Gastroesophageal sphincter (tissue), 4 donors: ENCODE results near the gene SMG6. TPM values are rescaled to one million over a fixed set of nuclear protein-coding genes. Genes with fewer than 3 reads are reported as not detected.

Experiments used
- ATAC-seq: fragments of 150-250 bp; one replicate; pipeline ENCODE4 v1.9.1; 2016; ENCODE audit warnings: mild to moderate bottlenecking, moderate library complexity
- H3K27ac ChIP-seq, 4 donors: fragments of 200-600 bp; sonication (generic) in 3 of 4; 1 replicate in 3 of 4; 2 replicates in 1 of 4; pipeline ENCODE4 v1.5.1; 2016 to 2019
- H3K27me3 ChIP-seq: fragments of 200-600 bp; sonication (generic); one replicate; pipeline ENCODE4 v1.5.1; 2019
- H3K36me3 ChIP-seq, 2 donors: fragments of 200-600 bp; sonication (generic); one replicate each; pipeline ENCODE4 v1.5.1; 2019; ENCODE audit warnings: control low read depth in 1 of 2
- H3K4me1 ChIP-seq, 3 donors: fragments of 200-600 bp; sonication (generic); 1 replicate in 2 of 3; 2 replicates in 1 of 3; pipeline ENCODE4 v1.5.1; 2016 to 2019; ENCODE audit warnings: control low read depth in 2 of 3
- H3K4me3 ChIP-seq, 2 donors: fragments of 200-600 bp; sonication (generic); one replicate each; pipeline ENCODE4 v1.5.1; 2019; ENCODE audit warnings: mild to moderate bottlenecking in 1 of 2, moderate library complexity in 1 of 2
- H3K9me3 ChIP-seq, 3 donors: fragments of 200-600 bp; sonication (generic); one replicate each; pipeline ENCODE4 v1.5.1; 2017 to 2019; ENCODE audit warnings: control low read depth in 2 of 3
- CTCF ChIP-seq, 4 experiments: fragments of 200-600 bp in 2 of 4; fragments of 450-650 bp in 2 of 4; sonication (generic) in 1 of 4; IDR thresholded peaks; one replicate each; pipeline ENCODE4 v1.5.1; 2017 to 2019; ENCODE audit warnings: antibody characterized with exemption in 4 of 4, mild to moderate bottlenecking in 2 of 4, moderate library complexity in 2 of 4
- EP300 ChIP-seq: sonication (generic); formaldehyde crosslinking; IDR thresholded peaks from one replicate; pipeline ENCODE4 v1.6.1; 2017; ENCODE audit warnings: antibody characterized with exemption, mild to moderate bottlenecking
- POLR2A ChIP-seq, 2 donors: fragments of 450-650 bp; IDR thresholded peaks; one replicate each; pipeline ENCODE4 v1.6.1; 2017; ENCODE audit warnings: antibody characterized with exemption in 2 of 2, mild to moderate bottlenecking in 2 of 2, moderate library complexity in 1 of 2
- POLR2AphosphoS5 ChIP-seq: sonication (generic); formaldehyde crosslinking; IDR thresholded peaks from one replicate; pipeline ENCODE4 v1.6.1; 2017; ENCODE audit warnings: antibody characterized with exemption
- WGBS, 2 donors: methylation state at CpG; one replicate each; pipeline ENCODE4 v1.1.5; 2018; ENCODE audit warnings: low coverage in 1 of 2; 5-methylcytosine and 5-hydroxymethylcytosine counted together
- total RNA-seq, 4 donors: library from RNA; depleted of rRNA; stranded (reverse); fragments of >200 nt; gene quantifications; one replicate each; pipeline ENCODE4 v1.1.0, GENCODE V29; 2016

SMG6 gene
- total RNA-seq, 4 donors from 2014 or later = 27.2 to 75.5 (median 43.9) TPM

GRCh38 chr17:2240541-2240940, 63.0 kb downstream of the SMG6 start:
- Histone ChIP-seq H3K9me3 (no peaks in the 10 kb centered on the region), H3K27me3 (no peaks in the 10 kb centered on the region), H3K4me3 (no peak overlapping the region), H3K27ac (peak overlapping the region; percentile 68 to 83 (median 80)), H3K4me1 (peaks cover 21 to 71% (median 31%) of the 10 kb centered on the region in 3 donors), H3K36me3 (peaks cover 0 to 20% of the 10 kb centered on the region in 2 donors)
- ATAC-seq = peak; percentile 8
- WGBS, 2 donors = 49 to 66% methylated on average over 11 to 12 of the region's 13 CpGs
- no peak for TF ChIP-seq POLR2AphosphoS5

GRCh38 chr17:2239882-2240430, 63.6 kb downstream of the SMG6 start:
- H3K9me3 ChIP-seq = no peaks in the 10 kb centered on the region
- no peaks in the 10 kb centered on the region for H3K27me3 ChIP-seq
- peaks cover 21 to 71% (median 29%) of the 10 kb centered on the region in 3 donors for H3K4me1 ChIP-seq
- WGBS, 2 donors = 28 to 44% methylated on average over 7 of the region's 10 CpGs
- H3K36me3 ChIP-seq = peaks cover 0 to 26% of the 10 kb centered on the region in 2 donors
- ATAC-seq = peak; percentile 49
- peak overlapping the region; percentile 68 to 83 (median 80) for H3K27ac ChIP-seq
- no peak overlapping the region for H3K4me3 ChIP-seq
- no peak for TF ChIP-seq POLR2A (IDR thresholded peaks at IDR 0.05)
- peak; percentile 25 for TF ChIP-seq POLR2AphosphoS5
- TF ChIP-seq EP300 = no peak
- TF ChIP-seq CTCF (IDR thresholded peaks at IDR 0.05) = peak in 1 of 4 experiments; percentile 3

- peaks cover 17 to 68% (median 28%) of the 10 kb centered on the region in 3 donors for H3K4me1 ChIP-seq
- no peaks in the 10 kb centered on the region for H3K27me3 ChIP-seq
- H3K9me3 ChIP-seq = no peaks in the 10 kb centered on the region
- ATAC-seq = no peak
- H3K27ac ChIP-seq = peak overlapping the region; percentile 65 to 81 (median 80)
- 65 to 75% methylated on average over 2 of the region's 2 CpGs for WGBS, 2 donors
- H3K4me3 ChIP-seq = no peak overlapping the region
- peaks cover 0 to 30% of the 10 kb centered on the region in 2 donors for H3K36me3 ChIP-seq
- TF ChIP-seq POLR2A (IDR thresholded peaks at IDR 0.05) (no peak), CTCF (IDR thresholded peaks at IDR 0.05) (no peak), POLR2AphosphoS5 (no peak), EP300 (no peak)
These were observed 64.4 kb downstream of the SMG6 start for GRCh38 chr17:2239170-2239551.

GRCh38 chr17:2238432-2239169, 65.0 kb downstream of the SMG6 start:
- WGBS, 2 donors = 24 to 30% methylated on average over 10 to 15 of the region's 15 CpGs
- TF ChIP-seq CTCF (IDR thresholded peaks at IDR 0.05) (peak in 1 of 4 experiments; percentile 9), POLR2A (IDR thresholded peaks at IDR 0.05) (no peak)
- ATAC-seq = peak; percentile 44
- H3K4me1 ChIP-seq = peaks cover 16 to 71% (median 24%) of the 10 kb centered on the region in 3 donors
- peak overlapping the region; percentile 65 to 81 (median 80) for H3K27ac ChIP-seq
- no peaks in the 10 kb centered on the region for H3K9me3 ChIP-seq
- peaks cover 0 to 30% of the 10 kb centered on the region in 2 donors for H3K36me3 ChIP-seq
- peak overlapping the region; percentile 4 to 24 for H3K4me3 ChIP-seq
- H3K27me3 ChIP-seq = no peaks in the 10 kb centered on the region

GRCh38 chr17:2237950-2238349, 65.6 kb downstream of the SMG6 start:
- TF ChIP-seq CTCF (IDR thresholded peaks at IDR 0.05) (no peak), POLR2AphosphoS5 (no peak), POLR2A (IDR thresholded peaks at IDR 0.05) (no peak), EP300 (no peak)
- no peaks in the 10 kb centered on the region for H3K9me3 ChIP-seq
- no peak for ATAC-seq

More at GRCh38 chr17:2237950-2238349, 65.6 kb downstream of the SMG6 start:
- peak overlapping the region; percentile 4 to 24 for H3K4me3 ChIP-seq
- H3K4me1 ChIP-seq = peaks cover 16 to 77% (median 24%) of the 10 kb centered on the region in 3 donors
- H3K27ac ChIP-seq = peak overlapping the region; percentile 65 to 81 (median 80)
- H3K27me3 ChIP-seq = no peaks in the 10 kb centered on the region
- WGBS, 2 donors = 21 to 29% methylated on average over 3 of the region's 3 CpGs
- H3K36me3 ChIP-seq = peaks cover 0 to 31% of the 10 kb centered on the region in 2 donors
